DND-41 (cell line): ENCODE data around the gene ADK.

Experiments
- ATAC-seq: fragments of 200-7000 bp; cut with Tn5 transposase; 3 replicates; pipeline ENCODE4 v1.9.1; 2021; ENCODE audit warnings: low read depth; ENCODE audit not compliant: insufficient read depth
- DNase-seq: peaks from one replicate; pipeline ENCODE4 v3.0.0-alpha.2; 2020
- H2AFZ ChIP-seq: 2 replicates; pipeline ENCODE4 v1.6.0; 2012; ENCODE audit warnings: low read depth, low read length
- H3K27ac ChIP-seq: 2 replicates; pipeline ENCODE4 v1.5.1; 2012; ENCODE audit warnings: low read length, inconsistent platforms
- H3K27me3 ChIP-seq: fragments of 200-600 bp; sonication (generic); 2 replicates; pipeline ENCODE4 v1.6.0; 2012; ENCODE audit warnings: low read length, mild to moderate bottlenecking, inconsistent platforms; ENCODE audit not compliant: insufficient read depth, poor library complexity
- H3K36me3 ChIP-seq: 2 replicates; pipeline ENCODE4 v1.5.1; 2012; ENCODE audit warnings: low read length, inconsistent platforms; ENCODE audit not compliant: insufficient read depth
- H3K4me1 ChIP-seq: 2 replicates; pipeline ENCODE4 v1.5.1; 2012; ENCODE audit warnings: mild to moderate bottlenecking, low read length; ENCODE audit not compliant: insufficient read depth
- H3K4me2 ChIP-seq: 2 replicates; pipeline ENCODE4 v1.6.0; 2012; ENCODE audit warnings: mild to moderate bottlenecking, moderate library complexity, low read length, inconsistent platforms; ENCODE audit not compliant: insufficient read depth
- H3K4me3 ChIP-seq, 2 experiments: fragments of 200-600 bp in 1 of 2; shearing (Covaris generic) in 1 of 2; 2 replicates each; pipeline ENCODE4 v1.5.1; 2012 to 2016; ENCODE audit warnings: inconsistent platforms in 2 of 2, low read length in 2 of 2, mild to moderate bottlenecking in 2 of 2, low read depth in 1 of 2, moderate library complexity in 1 of 2
- H3K79me2 ChIP-seq: 2 replicates; pipeline ENCODE4 v1.6.0; 2012; ENCODE audit warnings: low read length, inconsistent platforms; ENCODE audit not compliant: insufficient read depth
- H3K9ac ChIP-seq: 2 replicates; pipeline ENCODE4 v1.6.0; 2012; ENCODE audit warnings: low read depth, mild to moderate bottlenecking, inconsistent platforms, low read length, moderate library complexity
- H3K9me3 ChIP-seq: 2 replicates; pipeline ENCODE4 v1.5.1; 2012; ENCODE audit warnings: low read length, moderate library complexity, mild to moderate bottlenecking, inconsistent platforms; ENCODE audit not compliant: insufficient read depth, severe bottlenecking
- H4K20me1 ChIP-seq: 2 replicates; pipeline ENCODE4 v1.6.0; 2012; ENCODE audit warnings: low read length; ENCODE audit not compliant: insufficient read depth
- EZH2 ChIP-seq: IDR thresholded peaks from 3 replicates; pipeline ENCODE4 v1.6.1; 2012; ENCODE audit warnings: borderline replicate concordance, low read depth, mild to moderate bottlenecking, moderate library complexity, low read length, inconsistent platforms; ENCODE audit not compliant: severe bottlenecking
- TF ChIP-seq, protein P1 (sequence below): IDR thresholded peaks from 2 replicates; pipeline ENCODE4 v1.5.1; 2012; ENCODE audit warnings: borderline replicate concordance, low read length, moderate library complexity, mild to moderate bottlenecking; ENCODE audit not compliant: poor library complexity, severe bottlenecking; ENCODE audit errors: extremely low read depth

ADK gene

DNA sequence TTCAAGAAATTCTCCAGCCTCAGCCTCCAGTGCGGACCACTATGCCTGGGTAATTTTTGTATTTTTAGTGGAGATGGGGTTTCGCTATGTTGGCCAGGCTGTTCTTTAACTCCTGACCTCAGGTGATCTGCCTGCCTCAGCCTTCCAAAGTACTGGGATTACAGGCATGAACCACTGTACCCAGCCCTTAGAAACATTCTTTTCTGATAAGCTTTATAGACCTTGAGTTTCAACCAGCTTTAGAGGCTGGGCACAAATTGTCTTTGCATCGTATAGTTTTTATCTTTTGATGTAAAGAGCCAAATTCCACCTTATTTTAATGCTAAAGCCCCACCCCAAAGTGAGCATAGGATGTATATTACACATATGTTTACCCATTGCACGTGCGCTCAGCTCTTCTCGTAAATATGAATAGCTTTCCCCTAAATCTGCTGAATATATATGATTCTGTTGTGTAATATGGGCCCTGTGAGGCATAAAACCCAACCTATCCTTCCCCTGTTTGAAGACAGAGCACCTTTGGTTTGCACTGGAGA is 124.8 kb downstream of the ADK start:
- no peak overlapping the region for H3K4me3 ChIP-seq
- H3K4me1 ChIP-seq = no peaks in the 10 kb centered on the region
- peaks cover 4% of the 10 kb centered on the region; the same call in 1 of the 2 replicates for H3K79me2 ChIP-seq
- ATAC-seq = no peak
- H3K4me2 ChIP-seq = no peak overlapping the region
- no peaks in the 10 kb centered on the region for H3K27me3 ChIP-seq
- no peak overlapping the region for H3K9ac ChIP-seq
- H4K20me1 ChIP-seq = peaks cover 3% of the 10 kb centered on the region; the same call in 1 of the 2 replicates
- no peaks in the 10 kb centered on the region for H3K9me3 ChIP-seq
- no peak for DNase-seq
- H3K27ac ChIP-seq = no peak overlapping the region
- no peak overlapping the region for H2AFZ ChIP-seq
- no peaks in the 10 kb centered on the region for H3K36me3 ChIP-seq
- TF ChIP-seq, protein P1, sequence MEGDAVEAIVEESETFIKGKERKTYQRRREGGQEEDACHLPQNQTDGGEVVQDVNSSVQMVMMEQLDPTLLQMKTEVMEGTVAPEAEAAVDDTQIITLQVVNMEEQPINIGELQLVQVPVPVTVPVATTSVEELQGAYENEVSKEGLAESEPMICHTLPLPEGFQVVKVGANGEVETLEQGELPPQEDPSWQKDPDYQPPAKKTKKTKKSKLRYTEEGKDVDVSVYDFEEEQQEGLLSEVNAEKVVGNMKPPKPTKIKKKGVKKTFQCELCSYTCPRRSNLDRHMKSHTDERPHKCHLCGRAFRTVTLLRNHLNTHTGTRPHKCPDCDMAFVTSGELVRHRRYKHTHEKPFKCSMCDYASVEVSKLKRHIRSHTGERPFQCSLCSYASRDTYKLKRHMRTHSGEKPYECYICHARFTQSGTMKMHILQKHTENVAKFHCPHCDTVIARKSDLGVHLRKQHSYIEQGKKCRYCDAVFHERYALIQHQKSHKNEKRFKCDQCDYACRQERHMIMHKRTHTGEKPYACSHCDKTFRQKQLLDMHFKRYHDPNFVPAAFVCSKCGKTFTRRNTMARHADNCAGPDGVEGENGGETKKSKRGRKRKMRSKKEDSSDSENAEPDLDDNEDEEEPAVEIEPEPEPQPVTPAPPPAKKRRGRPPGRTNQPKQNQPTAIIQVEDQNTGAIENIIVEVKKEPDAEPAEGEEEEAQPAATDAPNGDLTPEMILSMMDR = no peak
- TF ChIP-seq EZH2 = no peak

GRCh38 chr10:74276416-74276815 is 125.4 kb downstream of the ADK start:
- Histone ChIP-seq H3K36me3 (no peaks in the 10 kb centered on the region), H4K20me1 (peaks cover 3% of the 10 kb centered on the region; the same call in 1 of the 2 replicates), H3K4me3 (no peak overlapping the region), H3K27me3 (no peaks in the 10 kb centered on the region), H3K4me1 (no peaks in the 10 kb centered on the region), H3K9me3 (no peaks in the 10 kb centered on the region), H3K4me2 (no peak overlapping the region), H2AFZ (no peak overlapping the region), H3K79me2 (peaks cover 4% of the 10 kb centered on the region; the same call in 1 of the 2 replicates), H3K27ac (no peak overlapping the region), H3K9ac (no peak overlapping the region)
- DNase-seq = no peak
- no peak for ATAC-seq
- TF ChIP-seq, protein P1 = no peak
- TF ChIP-seq EZH2 = no peak

- Histone ChIP-seq H3K9ac (no peak overlapping the region), H3K36me3 (no peaks in the 10 kb centered on the region), H3K4me2 (no peak overlapping the region), H3K4me1 (peaks cover 5% of the 10 kb centered on the region; the same call in 1 of the 2 replicates), H3K27me3 (no peaks in the 10 kb centered on the region), H3K27ac (no peak overlapping the region), H3K4me3 (no peak overlapping the region), H2AFZ (no peak overlapping the region), H4K20me1 (no peaks in the 10 kb centered on the region; the same call in 1 of the 2 replicates), H3K9me3 (no peaks in the 10 kb centered on the region), H3K79me2 (peaks cover 4% of the 10 kb centered on the region; the same call in 1 of the 2 replicates)
- ATAC-seq (no peak), DNase-seq (no peak)
- no peak for TF ChIP-seq EZH2
- TF ChIP-seq, protein P1 = no peak
Observed at GRCh38 chr10:74282151-74282847, 131.3 kb downstream of the ADK start.
